ENCODE results near the gene MITF. TPM values are rescaled to one million over a fixed set of nuclear protein-coding genes. Genes with fewer than 3 reads are reported as not detected.

Gene MITF
- total RNA-seq, 1 donor from 2014 or later = 57.7 TPM

DNA sequence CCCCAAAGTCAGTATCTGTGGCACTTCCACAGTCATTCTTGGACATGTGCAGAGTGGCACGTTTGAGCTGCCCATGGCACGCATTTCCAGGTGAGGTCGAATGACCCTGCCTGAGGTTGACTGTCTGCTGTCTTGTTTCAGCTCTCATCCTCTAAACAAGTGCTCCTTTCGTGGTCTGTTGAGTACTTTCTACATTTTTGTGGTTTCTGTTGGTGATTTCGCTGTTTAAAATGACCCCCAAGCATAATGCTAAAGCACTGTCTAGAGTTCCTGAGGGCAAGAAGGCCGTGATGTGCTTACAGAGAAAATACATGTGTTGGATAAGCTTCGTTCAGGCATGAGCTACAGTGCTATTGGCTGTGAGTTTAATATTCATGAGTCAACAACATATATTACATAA lies 220.3 kb downstream of the MITF start:
- peaks cover 0 to 24% of the 10 kb centered on the region in 2 donors for H3K36me3 ChIP-seq
- H3K4me3 ChIP-seq = no peak overlapping the region
- TF ChIP-seq POLR2AphosphoS5 (IDR thresholded peaks at IDR 0.05; ENCODE audit: insufficient read depth in 1 of 2, low read depth in 1 of 2) (no peak), POLR2A (IDR thresholded peaks at IDR 0.05) (no peak)
- TF ChIP-seq, protein P1, sequence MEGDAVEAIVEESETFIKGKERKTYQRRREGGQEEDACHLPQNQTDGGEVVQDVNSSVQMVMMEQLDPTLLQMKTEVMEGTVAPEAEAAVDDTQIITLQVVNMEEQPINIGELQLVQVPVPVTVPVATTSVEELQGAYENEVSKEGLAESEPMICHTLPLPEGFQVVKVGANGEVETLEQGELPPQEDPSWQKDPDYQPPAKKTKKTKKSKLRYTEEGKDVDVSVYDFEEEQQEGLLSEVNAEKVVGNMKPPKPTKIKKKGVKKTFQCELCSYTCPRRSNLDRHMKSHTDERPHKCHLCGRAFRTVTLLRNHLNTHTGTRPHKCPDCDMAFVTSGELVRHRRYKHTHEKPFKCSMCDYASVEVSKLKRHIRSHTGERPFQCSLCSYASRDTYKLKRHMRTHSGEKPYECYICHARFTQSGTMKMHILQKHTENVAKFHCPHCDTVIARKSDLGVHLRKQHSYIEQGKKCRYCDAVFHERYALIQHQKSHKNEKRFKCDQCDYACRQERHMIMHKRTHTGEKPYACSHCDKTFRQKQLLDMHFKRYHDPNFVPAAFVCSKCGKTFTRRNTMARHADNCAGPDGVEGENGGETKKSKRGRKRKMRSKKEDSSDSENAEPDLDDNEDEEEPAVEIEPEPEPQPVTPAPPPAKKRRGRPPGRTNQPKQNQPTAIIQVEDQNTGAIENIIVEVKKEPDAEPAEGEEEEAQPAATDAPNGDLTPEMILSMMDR (IDR thresholded peaks at IDR 0.05) = no peak
- intact Hi-C loops (cut with DNase I) = no loop called here
- no peaks in the 10 kb centered on the region for H3K4me1 ChIP-seq
- H3K27me3 ChIP-seq = no peaks in the 10 kb centered on the region
- no peak overlapping the region for H3K27ac ChIP-seq
- H3K9me3 ChIP-seq = no peaks in the 10 kb centered on the region
- DNase-seq (ENCODE audit: extremely low spot score in 2 of 2) = no peak

DNA sequence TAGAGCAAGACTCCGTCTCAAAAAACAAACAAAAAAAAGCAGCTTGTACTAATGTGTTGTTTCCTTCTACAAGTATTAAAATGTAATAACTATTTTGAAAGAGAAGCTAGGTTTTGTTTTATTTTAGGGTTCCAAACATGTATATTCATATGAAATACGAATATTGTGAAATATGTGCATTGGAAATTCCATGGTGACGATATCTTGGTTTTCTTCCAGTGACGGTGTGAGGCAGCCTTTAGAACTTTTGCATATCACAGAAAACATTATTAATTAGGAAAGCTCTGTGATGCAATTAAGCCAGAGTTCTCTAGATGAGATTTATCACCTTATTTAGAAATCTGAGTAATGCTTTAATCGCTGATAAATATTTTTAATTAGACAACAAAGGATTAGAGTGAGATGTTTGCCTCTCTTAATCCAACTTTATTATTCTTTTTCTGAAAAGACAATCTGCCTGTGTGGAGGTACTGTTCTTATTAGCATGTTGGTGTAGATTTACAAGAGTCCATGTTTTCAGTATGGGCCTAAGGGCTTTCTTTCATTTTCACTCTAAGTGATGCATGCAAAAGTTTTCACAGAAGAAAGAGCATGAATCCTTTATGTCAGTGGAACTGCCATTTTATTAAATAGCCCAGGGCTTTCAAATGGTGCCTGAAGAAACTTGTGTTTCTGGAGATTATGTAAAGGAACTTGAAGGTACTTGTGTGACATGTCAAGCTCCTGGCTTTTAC lies 222.6 kb downstream of the MITF start:
- Histone ChIP-seq H3K27ac (no peak overlapping the region), H3K4me1 (no peaks in the 10 kb centered on the region), H3K4me3 (no peak overlapping the region), H3K9me3 (no peaks in the 10 kb centered on the region), H3K36me3 (peaks cover 0 to 28% of the 10 kb centered on the region in 2 donors), H3K27me3 (no peaks in the 10 kb centered on the region)
- no peak for DNase-seq (ENCODE audit: extremely low spot score in 2 of 2)
- TF ChIP-seq POLR2A (IDR thresholded peaks at IDR 0.05) (no peak), POLR2AphosphoS5 (IDR thresholded peaks at IDR 0.05; ENCODE audit: insufficient read depth in 1 of 2, low read depth in 1 of 2) (no peak)
- TF ChIP-seq, protein P1 (IDR thresholded peaks at IDR 0.05) = no peak
- intact Hi-C loops (cut with DNase I) = no loop called here

GRCh38 chr3:69963643-69964042 lies 224.4 kb downstream of the MITF start:
- no peak for DNase-seq (ENCODE audit: extremely low spot score in 2 of 2)
- H3K9me3 ChIP-seq = no peaks in the 10 kb centered on the region
- peaks cover 0 to 22% of the 10 kb centered on the region in 2 donors for H3K36me3 ChIP-seq
- intact Hi-C loops (cut with DNase I) = no loop called here
- no peaks in the 10 kb centered on the region for H3K27me3 ChIP-seq
- TF ChIP-seq POLR2AphosphoS5 (IDR thresholded peaks at IDR 0.05; ENCODE audit: insufficient read depth in 1 of 2, low read depth in 1 of 2) (no peak), POLR2A (IDR thresholded peaks at IDR 0.05) (no peak)
- TF ChIP-seq, protein P1 (IDR thresholded peaks at IDR 0.05) = no peak
- no peak overlapping the region for H3K4me3 ChIP-seq
- H3K27ac ChIP-seq = no peak overlapping the region
- H3K4me1 ChIP-seq = no peaks in the 10 kb centered on the region

GRCh38 chr3:69967156-69967555 lies 227.9 kb downstream of the MITF start:
- Histone ChIP-seq H3K27me3 (no peaks in the 10 kb centered on the region), H3K4me1 (no peaks in the 10 kb centered on the region), H3K9me3 (no peaks in the 10 kb centered on the region), H3K27ac (no peak overlapping the region), H3K36me3 (peaks cover 0 to 5% of the 10 kb centered on the region in 2 donors), H3K4me3 (no peak overlapping the region)
- intact Hi-C loops (cut with DNase I) = no loop called here
- DNase-seq (ENCODE audit: extremely low spot score in 2 of 2) = no peak
- TF ChIP-seq POLR2AphosphoS5 (IDR thresholded peaks at IDR 0.05; ENCODE audit: insufficient read depth in 1 of 2, low read depth in 1 of 2) (no peak), POLR2A (IDR thresholded peaks at IDR 0.05) (no peak)
- TF ChIP-seq, protein P1 (IDR thresholded peaks at IDR 0.05) = no peak

DNA sequence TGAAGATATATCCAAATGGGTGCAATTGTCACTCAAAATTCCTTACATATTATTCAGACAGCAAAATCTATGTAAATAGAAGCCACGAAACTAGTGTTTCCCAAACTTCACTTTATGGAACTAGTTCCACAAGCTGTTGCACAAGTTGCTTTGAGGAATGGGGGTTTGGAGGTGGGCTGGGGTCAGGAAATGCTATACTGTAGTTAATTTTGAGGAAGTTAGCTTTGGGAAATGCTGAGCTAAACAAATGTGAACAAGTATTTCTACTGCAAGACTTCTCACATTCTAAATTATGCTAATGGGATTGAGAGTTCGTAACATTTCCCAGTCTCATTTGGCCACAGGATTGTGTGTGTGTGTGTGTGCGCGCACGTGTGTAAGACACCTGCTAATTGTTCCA lies 231.6 kb downstream of the MITF start:
- intact Hi-C loops (cut with DNase I) = no loop called here
- Histone ChIP-seq H3K4me3 (no peak overlapping the region), H3K27me3 (no peaks in the 10 kb centered on the region), H3K27ac (no peak overlapping the region), H3K9me3 (no peaks in the 10 kb centered on the region), H3K4me1 (no peaks in the 10 kb centered on the region), H3K36me3 (peaks cover 0 to 5% of the 10 kb centered on the region in 2 donors)
- no peak for DNase-seq (ENCODE audit: extremely low spot score in 2 of 2)
- TF ChIP-seq, protein P1 (IDR thresholded peaks at IDR 0.05) = no peak
- no peak for TF ChIP-seq POLR2A (IDR thresholded peaks at IDR 0.05)
